ENCODE measurements around the gene TCP1. TPM values are rescaled to one million over a fixed set of nuclear protein-coding genes. Genes with fewer than 3 reads are reported as not detected.
A peak's percentile ranks its signal among the peaks of the same experiment; 100 is the strongest.

The TCP1 gene
- total and polyA plus RNA-seq, 9 of the 15 experiments (the other 6 are each of a cell fraction or from before 2014, with no cell fraction given): 331 to 801 (median 645) TPM

DNA sequence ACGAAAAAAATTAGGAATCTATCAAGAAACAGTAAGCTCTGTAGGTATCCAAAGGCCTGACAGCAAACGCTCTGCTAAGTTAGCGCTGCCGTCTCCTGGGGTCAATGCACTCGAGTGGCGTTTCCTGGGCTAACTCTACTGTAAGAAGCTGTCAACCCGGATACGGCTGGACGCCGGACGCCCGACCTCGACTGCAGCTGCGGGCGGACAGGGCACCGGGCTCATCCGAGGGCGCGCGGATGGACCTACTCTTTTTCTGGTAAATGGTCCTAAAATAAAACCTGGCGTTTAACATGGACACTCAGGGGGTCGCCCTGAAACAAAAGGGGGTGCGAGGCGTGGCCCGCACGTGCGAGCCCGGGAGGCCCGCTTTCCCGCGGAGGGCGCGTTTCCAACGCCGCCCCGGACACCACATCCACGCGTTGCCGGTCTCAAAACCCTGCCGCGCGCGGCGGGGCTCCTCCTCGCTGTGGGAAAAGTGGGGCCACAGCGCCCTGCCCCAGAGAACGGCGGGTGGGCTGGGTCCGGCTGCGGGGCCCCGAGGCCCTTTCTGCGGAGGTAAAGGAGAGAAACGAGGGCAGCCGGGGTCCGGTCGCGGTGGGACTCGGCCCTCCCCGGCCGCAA is 537 bp downstream of the TCP1 start (continued):
- TF ChIP-seq, protein P1, sequence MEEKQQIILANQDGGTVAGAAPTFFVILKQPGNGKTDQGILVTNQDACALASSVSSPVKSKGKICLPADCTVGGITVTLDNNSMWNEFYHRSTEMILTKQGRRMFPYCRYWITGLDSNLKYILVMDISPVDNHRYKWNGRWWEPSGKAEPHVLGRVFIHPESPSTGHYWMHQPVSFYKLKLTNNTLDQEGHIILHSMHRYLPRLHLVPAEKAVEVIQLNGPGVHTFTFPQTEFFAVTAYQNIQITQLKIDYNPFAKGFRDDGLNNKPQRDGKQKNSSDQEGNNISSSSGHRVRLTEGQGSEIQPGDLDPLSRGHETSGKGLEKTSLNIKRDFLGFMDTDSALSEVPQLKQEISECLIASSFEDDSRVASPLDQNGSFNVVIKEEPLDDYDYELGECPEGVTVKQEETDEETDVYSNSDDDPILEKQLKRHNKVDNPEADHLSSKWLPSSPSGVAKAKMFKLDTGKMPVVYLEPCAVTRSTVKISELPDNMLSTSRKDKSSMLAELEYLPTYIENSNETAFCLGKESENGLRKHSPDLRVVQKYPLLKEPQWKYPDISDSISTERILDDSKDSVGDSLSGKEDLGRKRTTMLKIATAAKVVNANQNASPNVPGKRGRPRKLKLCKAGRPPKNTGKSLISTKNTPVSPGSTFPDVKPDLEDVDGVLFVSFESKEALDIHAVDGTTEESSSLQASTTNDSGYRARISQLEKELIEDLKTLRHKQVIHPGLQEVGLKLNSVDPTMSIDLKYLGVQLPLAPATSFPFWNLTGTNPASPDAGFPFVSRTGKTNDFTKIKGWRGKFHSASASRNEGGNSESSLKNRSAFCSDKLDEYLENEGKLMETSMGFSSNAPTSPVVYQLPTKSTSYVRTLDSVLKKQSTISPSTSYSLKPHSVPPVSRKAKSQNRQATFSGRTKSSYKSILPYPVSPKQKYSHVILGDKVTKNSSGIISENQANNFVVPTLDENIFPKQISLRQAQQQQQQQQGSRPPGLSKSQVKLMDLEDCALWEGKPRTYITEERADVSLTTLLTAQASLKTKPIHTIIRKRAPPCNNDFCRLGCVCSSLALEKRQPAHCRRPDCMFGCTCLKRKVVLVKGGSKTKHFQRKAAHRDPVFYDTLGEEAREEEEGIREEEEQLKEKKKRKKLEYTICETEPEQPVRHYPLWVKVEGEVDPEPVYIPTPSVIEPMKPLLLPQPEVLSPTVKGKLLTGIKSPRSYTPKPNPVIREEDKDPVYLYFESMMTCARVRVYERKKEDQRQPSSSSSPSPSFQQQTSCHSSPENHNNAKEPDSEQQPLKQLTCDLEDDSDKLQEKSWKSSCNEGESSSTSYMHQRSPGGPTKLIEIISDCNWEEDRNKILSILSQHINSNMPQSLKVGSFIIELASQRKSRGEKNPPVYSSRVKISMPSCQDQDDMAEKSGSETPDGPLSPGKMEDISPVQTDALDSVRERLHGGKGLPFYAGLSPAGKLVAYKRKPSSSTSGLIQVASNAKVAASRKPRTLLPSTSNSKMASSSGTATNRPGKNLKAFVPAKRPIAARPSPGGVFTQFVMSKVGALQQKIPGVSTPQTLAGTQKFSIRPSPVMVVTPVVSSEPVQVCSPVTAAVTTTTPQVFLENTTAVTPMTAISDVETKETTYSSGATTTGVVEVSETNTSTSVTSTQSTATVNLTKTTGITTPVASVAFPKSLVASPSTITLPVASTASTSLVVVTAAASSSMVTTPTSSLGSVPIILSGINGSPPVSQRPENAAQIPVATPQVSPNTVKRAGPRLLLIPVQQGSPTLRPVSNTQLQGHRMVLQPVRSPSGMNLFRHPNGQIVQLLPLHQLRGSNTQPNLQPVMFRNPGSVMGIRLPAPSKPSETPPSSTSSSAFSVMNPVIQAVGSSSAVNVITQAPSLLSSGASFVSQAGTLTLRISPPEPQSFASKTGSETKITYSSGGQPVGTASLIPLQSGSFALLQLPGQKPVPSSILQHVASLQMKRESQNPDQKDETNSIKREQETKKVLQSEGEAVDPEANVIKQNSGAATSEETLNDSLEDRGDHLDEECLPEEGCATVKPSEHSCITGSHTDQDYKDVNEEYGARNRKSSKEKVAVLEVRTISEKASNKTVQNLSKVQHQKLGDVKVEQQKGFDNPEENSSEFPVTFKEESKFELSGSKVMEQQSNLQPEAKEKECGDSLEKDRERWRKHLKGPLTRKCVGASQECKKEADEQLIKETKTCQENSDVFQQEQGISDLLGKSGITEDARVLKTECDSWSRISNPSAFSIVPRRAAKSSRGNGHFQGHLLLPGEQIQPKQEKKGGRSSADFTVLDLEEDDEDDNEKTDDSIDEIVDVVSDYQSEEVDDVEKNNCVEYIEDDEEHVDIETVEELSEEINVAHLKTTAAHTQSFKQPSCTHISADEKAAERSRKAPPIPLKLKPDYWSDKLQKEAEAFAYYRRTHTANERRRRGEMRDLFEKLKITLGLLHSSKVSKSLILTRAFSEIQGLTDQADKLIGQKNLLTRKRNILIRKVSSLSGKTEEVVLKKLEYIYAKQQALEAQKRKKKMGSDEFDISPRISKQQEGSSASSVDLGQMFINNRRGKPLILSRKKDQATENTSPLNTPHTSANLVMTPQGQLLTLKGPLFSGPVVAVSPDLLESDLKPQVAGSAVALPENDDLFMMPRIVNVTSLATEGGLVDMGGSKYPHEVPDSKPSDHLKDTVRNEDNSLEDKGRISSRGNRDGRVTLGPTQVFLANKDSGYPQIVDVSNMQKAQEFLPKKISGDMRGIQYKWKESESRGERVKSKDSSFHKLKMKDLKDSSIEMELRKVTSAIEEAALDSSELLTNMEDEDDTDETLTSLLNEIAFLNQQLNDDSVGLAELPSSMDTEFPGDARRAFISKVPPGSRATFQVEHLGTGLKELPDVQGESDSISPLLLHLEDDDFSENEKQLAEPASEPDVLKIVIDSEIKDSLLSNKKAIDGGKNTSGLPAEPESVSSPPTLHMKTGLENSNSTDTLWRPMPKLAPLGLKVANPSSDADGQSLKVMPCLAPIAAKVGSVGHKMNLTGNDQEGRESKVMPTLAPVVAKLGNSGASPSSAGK (IDR thresholded peaks at IDR 0.05): peak; percentile 66; the same call in 1 of the 2 replicates
- TF ChIP-seq ZNF197 (CRISPR knock-in tag; IDR thresholded peaks at IDR 0.05; ENCODE audit: low read depth) (peak; percentile 29; the same call in 1 of the 2 replicates), ZNF778 (CRISPR knock-in tag; IDR thresholded peaks at IDR 0.05) (no peak), ARID1B (IDR thresholded peaks at IDR 0.05) (0 out of 2 replicates have a peak, but pooled peaks have one; percentile 13), MYC (IDR thresholded peaks at IDR 0.05; ENCODE audit: low read depth, low read length) (peak; percentile 62), MYC (CRISPR knock-in tag; IDR thresholded peaks at IDR 0.05; ENCODE audit: borderline replicate concordance, low read depth) (peak; percentile 87), ZNF124 (CRISPR knock-in tag; IDR thresholded peaks at IDR 0.05) (0 out of 2 replicates have a peak, but pooled peaks have one; percentile 56), HDAC6 (IDR thresholded peaks at IDR 0.05; ENCODE audit: low read depth, low read length) (no peak), HMGN3 (IDR thresholded peaks at IDR 0.05; ENCODE audit: borderline replicate concordance, extremely low read depth, insufficient read length, low read depth, low read length) (peak; percentile 12), SAP30 (IDR thresholded peaks at IDR 0.05; ENCODE audit: borderline replicate concordance, insufficient read depth, low read depth, low read length, poor library complexity, severe bottlenecking) (peak; percentile 87), ZBTB1 (CRISPR knock-in tag; IDR thresholded peaks at IDR 0.05; ENCODE audit: borderline replicate concordance, low read depth) (peak; percentile 69; the same call in 1 of the 2 replicates), PTBP1 (IDR thresholded peaks at IDR 0.05; ENCODE audit: low read depth, low read length) (0 out of 2 replicates have a peak, but pooled peaks have one; percentile 51)
- TF ChIP-seq, protein P2, sequence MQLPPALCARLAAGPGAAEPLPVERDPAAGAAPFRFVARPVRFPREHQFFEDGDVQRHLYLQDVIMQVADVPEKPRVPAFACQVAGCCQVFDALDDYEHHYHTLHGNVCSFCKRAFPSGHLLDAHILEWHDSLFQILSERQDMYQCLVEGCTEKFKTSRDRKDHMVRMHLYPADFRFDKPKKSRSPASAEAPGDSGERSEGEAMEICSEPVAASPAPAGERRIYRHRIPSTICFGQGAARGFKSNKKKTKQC (CRISPR knock-in tag; IDR thresholded peaks at IDR 0.05): peak; percentile 28; the same call in 1 of the 2 replicates

All from K562 (cell line).